Ascending aorta (tissue), 2 donors: ENCODE data around the gene ADAMTS12. TPM values are rescaled to one million over a fixed set of nuclear protein-coding genes. Genes with fewer than 3 reads are reported as not detected.

ENCODE experiments used
- DNase-seq, 2 donors: peaks; one replicate each; pipeline ENCODE4 v3.0.0-alpha.2; 2019; ENCODE audit warnings: low spot score in 2 of 2
- H3K27ac ChIP-seq, 2 donors: fragments of 200-600 bp; sonication (generic); one replicate each; pipeline ENCODE4 v1.5.1; 2016 to 2017; ENCODE audit warnings: mild to moderate bottlenecking in 1 of 2
- H3K27me3 ChIP-seq: fragments of 200-600 bp; sonication (generic); one replicate; pipeline ENCODE4 v1.5.1; 2017
- H3K36me3 ChIP-seq, 2 donors: fragments of 200-600 bp; sonication (generic); one replicate each; pipeline ENCODE4 v1.5.1; 2016
- H3K4me1 ChIP-seq, 2 donors: fragments of 200-600 bp; sonication (generic); one replicate each; pipeline ENCODE4 v1.5.1; 2016 to 2017; ENCODE audit warnings: mild to moderate bottlenecking in 1 of 2
- H3K4me3 ChIP-seq, 2 donors: fragments of 200-600 bp; sonication (generic); one replicate each; pipeline ENCODE4 v1.5.1; 2016 to 2017; ENCODE audit warnings: mild to moderate bottlenecking in 1 of 2
- H3K9me3 ChIP-seq, 2 donors: fragments of 200-600 bp; sonication (generic); one replicate each; pipeline ENCODE4 v1.5.1; 2016
- intact Hi-C: fragments of 100-400 bp; cut with DNase I; formaldehyde crosslinking; loops from one replicate; pipeline ENCODE4 v1.15.1; 2023
- total RNA-seq: library from RNA; depleted of rRNA; stranded (reverse); fragments of >200 nt; gene quantifications from one replicate; pipeline ENCODE4 v1.1.0, GENCODE V29; 2016
- TF ChIP-seq, protein P1 (sequence below), 3 experiments: fragments of 200-600 bp in 2 of 3; fragments of 450-650 bp in 1 of 3; sonication (generic) in 2 of 3; IDR thresholded peaks; one replicate each; pipeline ENCODE4 v1.5.1; 2016 to 2019; ENCODE audit warnings: antibody characterized with exemption in 3 of 3, mild to moderate bottlenecking in 1 of 3, moderate library complexity in 1 of 3

Gene ADAMTS12
- total RNA-seq, 1 donor from 2014 or later = 1.4 TPM

DNA sequence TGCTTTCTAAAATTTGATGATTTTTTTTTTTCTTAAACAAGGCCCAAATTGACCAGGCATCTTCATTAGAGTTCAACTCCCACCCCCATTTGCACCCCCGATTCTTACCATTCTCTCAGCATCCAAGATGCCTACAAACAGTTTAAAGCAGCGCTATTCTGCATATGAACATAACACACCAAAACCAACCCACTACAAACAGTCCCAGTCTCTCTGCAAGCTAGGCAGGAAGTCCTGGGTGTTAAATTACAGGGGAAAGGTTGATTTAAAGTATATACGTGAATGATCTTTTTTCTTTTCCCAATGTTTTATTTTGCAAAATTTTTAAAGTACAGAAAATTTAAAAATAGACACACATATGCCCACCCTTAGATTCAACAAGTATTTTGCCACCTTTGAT, 127.0 kb downstream of the ADAMTS12 start:
- Histone ChIP-seq H3K4me1 (peaks cover 0 to 3% of the 10 kb centered on the region in 2 donors), H3K9me3 (no peaks in the 10 kb centered on the region), H3K27ac (no peak overlapping the region), H3K27me3 (no peaks in the 10 kb centered on the region), H3K4me3 (no peak overlapping the region), H3K36me3 (no peaks in the 10 kb centered on the region)
- no peak for DNase-seq
- TF ChIP-seq, protein P1, sequence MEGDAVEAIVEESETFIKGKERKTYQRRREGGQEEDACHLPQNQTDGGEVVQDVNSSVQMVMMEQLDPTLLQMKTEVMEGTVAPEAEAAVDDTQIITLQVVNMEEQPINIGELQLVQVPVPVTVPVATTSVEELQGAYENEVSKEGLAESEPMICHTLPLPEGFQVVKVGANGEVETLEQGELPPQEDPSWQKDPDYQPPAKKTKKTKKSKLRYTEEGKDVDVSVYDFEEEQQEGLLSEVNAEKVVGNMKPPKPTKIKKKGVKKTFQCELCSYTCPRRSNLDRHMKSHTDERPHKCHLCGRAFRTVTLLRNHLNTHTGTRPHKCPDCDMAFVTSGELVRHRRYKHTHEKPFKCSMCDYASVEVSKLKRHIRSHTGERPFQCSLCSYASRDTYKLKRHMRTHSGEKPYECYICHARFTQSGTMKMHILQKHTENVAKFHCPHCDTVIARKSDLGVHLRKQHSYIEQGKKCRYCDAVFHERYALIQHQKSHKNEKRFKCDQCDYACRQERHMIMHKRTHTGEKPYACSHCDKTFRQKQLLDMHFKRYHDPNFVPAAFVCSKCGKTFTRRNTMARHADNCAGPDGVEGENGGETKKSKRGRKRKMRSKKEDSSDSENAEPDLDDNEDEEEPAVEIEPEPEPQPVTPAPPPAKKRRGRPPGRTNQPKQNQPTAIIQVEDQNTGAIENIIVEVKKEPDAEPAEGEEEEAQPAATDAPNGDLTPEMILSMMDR (IDR thresholded peaks at IDR 0.05) = no peak
- intact Hi-C loops = no loop called here

DNA sequence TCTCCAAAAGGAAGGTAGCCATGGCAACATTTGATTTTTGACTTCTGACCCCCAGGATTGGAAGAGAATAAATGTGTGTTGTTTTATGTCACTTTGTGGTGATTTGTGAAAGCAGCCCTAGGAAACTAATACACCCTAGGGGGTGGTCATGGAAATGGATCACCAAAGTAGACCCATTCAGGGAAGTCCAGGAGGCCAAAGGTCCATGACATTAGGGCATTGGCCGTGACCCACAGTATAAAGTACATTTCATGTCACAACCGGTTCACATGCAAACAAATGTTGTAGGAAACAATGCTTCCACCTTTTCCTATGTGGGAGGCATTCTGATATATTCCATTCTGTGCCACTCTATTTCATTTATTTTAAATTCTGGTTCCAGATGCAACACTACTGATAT, 128.4 kb downstream of the ADAMTS12 start:
- Histone ChIP-seq H3K4me3 (no peak overlapping the region), H3K9me3 (no peaks in the 10 kb centered on the region), H3K36me3 (no peaks in the 10 kb centered on the region), H3K27ac (no peak overlapping the region), H3K4me1 (peaks cover 0 to 3% of the 10 kb centered on the region in 2 donors), H3K27me3 (no peaks in the 10 kb centered on the region)
- TF ChIP-seq, protein P1 (IDR thresholded peaks at IDR 0.05) = no peak
- intact Hi-C loops = no loop called here
- DNase-seq = no peak

DNA sequence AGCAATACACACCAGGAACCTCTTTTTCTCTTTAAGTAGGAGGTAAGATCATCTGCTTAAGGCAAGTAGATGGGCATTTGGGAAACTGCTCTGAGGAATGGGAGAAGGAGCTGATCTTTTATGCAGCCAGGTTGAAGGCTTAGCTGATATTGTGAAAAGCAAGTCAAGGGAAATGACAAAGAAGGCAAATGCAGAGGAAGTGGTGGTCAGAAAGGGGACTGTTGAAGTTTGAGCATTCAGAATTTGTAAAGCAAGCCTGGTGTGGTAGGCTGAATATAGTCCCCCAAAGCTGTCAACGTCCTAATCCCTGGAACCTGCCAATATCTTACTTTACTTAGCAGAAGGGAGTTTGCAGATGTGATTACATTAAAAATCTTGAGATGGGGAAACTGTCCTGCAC, 128.9 kb downstream of the ADAMTS12 start:
- Histone ChIP-seq H3K4me1 (peaks cover 0 to under 1% of the 10 kb centered on the region in 2 donors), H3K4me3 (no peak overlapping the region), H3K27ac (no peak overlapping the region), H3K36me3 (no peaks in the 10 kb centered on the region), H3K9me3 (no peaks in the 10 kb centered on the region), H3K27me3 (no peaks in the 10 kb centered on the region)
- intact Hi-C loops = no loop called here
- TF ChIP-seq, protein P1 (IDR thresholded peaks at IDR 0.05) = no peak
- DNase-seq = no peak

DNA sequence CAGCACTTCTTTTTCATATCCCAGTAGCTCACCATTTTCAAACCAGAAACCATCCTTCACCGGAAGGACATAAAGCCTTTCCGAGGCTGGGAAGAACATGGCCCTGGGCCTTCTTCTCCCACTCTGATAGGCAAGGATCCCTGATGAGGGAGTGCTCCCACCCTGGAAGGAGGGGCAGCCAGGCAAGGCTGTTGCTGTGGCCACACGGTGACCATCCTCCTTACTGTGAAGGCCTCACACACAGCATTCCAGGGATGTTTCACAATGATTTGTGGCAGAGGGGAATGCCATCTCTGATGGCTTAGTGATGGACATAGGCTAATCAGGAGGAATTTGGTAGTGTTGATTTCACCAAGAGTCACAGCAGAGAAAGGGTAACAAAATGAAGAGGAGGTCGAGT, 130.7 kb downstream of the ADAMTS12 start:
- H3K27me3 ChIP-seq = no peaks in the 10 kb centered on the region
- TF ChIP-seq, protein P1 (IDR thresholded peaks at IDR 0.05) = no peak
- no peak for DNase-seq
- H3K27ac ChIP-seq = no peak overlapping the region
- H3K4me3 ChIP-seq = no peak overlapping the region
- intact Hi-C loops = no loop called here
- H3K9me3 ChIP-seq = no peaks in the 10 kb centered on the region
- no peaks in the 10 kb centered on the region for H3K36me3 ChIP-seq
- H3K4me1 ChIP-seq = no peaks in the 10 kb centered on the region

DNA sequence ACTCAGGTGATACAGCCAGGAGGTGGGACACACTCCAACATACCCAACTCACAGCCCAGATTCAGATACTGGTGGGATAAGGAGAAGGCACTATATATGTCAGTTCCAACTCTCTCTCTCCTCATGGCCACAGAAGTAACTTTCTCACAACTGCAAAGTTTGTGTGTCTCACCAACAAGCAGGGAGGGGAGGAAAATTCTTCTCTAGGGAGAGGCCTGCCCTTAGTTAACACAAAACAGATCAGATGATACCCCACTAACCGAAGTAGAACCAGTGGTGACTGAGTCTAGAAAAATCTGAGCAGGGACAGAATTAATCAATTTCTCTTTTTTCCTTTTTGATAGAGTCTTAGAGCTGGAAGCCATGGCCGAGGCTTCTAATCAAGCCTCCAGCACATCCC, 133.1 kb downstream of the ADAMTS12 start:
- Histone ChIP-seq H3K9me3 (no peaks in the 10 kb centered on the region), H3K4me1 (no peaks in the 10 kb centered on the region), H3K4me3 (no peak overlapping the region), H3K27ac (no peak overlapping the region), H3K36me3 (no peaks in the 10 kb centered on the region), H3K27me3 (no peaks in the 10 kb centered on the region)
- intact Hi-C loops = no loop called here
- TF ChIP-seq, protein P1 (IDR thresholded peaks at IDR 0.05) = no peak
- no peak for DNase-seq

DNA sequence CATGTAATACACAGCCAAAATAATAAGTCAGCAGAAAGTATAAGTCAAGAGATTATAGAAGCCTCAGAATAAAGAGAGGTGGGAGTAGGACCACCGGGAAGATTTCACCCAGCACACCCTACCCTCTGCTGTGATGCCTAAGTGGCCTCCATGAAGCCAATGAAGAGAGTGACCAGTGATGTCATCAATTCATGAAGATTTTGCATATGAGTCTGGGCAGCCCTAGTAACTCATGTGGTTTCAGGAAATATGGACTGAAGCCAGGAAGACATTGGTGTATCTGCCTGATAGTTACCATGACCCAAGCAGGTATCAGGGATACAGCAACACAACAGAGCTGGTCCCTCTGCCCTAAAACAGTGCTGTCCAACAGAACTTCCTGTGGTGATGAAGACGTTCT, 135.3 kb downstream of the ADAMTS12 start:
- TF ChIP-seq, protein P1 (IDR thresholded peaks at IDR 0.05) = no peak
- intact Hi-C loops = no loop called here

More for the DNA sequence above, 135.3 kb downstream of the ADAMTS12 start:
- no peak overlapping the region for H3K27ac ChIP-seq
- no peak overlapping the region for H3K4me3 ChIP-seq
- H3K36me3 ChIP-seq = no peaks in the 10 kb centered on the region
- no peaks in the 10 kb centered on the region for H3K27me3 ChIP-seq
- H3K9me3 ChIP-seq = no peaks in the 10 kb centered on the region
- no peaks in the 10 kb centered on the region for H3K4me1 ChIP-seq
- no peak for DNase-seq
